ENCODE measurements around the gene LRRC46.

Gene LRRC46

DNA sequence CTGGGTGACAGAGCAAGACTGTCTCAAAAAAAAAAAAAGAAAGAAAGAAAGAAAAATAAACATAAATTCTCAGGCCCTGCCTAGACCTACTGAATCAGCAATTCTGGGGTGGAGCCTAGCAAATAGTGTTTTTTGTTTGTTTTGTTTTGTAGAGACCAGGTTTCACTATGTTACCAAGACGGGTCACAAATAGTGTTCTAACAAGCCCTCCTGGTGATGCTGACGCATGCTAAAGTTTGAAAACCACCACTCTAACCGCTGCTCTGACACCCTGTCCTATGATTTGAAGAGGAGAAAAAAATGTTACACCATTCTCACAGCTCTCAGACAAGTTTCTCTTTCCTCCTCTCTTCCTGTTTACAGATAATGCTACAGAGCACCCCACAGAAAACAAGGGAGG, 1.6 kb upstream of the LRRC46 start:
- DNase-seq (ENCODE audit: low read depth in 2 of 2, low spot score in 1 of 2): no peak

DNA sequence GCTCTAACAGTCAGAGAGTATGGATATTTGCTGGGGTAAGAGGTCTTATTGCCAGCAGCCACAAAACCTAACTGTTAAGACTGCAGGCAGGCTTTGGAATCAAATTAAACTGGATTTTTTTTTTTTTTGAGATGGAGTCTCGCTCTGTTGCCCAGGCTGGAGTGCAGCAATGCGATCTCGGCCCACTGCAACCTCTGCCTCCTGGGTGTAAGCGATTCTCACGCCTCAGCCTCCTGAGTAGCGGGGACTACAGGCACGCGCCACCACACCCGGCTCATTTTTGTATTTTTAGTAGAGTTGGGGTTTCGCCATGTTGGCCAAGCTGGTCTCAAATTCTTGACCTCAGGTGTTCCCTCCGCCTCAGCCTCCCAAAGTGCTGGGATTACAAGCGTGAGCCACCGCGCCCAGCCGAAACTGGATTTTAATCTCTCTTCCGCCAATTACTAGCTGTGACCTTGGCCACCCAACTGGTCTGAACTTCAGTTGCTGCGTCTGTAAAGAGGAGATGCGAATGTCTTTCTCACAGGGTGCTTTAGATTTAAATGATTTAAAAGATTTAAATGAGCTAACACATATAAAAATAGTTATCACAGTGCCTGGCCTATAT, 971 bp upstream of the LRRC46 start:
- DNase-seq (ENCODE audit: low read depth in 2 of 2, low spot score in 1 of 2): no peak

DNA sequence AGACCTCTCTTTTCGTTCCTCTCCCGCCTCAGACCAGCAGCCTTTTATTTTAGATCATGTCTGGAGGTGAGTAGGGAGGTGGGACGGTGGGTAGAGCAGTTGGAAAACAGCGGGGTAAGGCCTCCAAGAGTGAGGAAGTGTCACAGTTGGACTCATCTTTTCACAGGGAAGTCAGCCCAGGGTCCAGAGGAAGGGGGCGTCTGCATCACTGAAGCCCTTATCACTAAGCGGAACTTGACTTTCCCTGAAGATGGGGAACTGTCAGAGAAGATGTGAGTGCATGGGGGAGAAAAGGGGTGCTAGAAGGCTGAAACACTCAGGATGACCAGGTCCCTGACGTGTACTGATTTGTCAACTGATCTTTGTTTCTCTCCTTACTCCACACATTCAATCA, 461 bp downstream of the LRRC46 start:
- DNase-seq (ENCODE audit: low read depth in 2 of 2, low spot score in 1 of 2): no peak

DNA sequence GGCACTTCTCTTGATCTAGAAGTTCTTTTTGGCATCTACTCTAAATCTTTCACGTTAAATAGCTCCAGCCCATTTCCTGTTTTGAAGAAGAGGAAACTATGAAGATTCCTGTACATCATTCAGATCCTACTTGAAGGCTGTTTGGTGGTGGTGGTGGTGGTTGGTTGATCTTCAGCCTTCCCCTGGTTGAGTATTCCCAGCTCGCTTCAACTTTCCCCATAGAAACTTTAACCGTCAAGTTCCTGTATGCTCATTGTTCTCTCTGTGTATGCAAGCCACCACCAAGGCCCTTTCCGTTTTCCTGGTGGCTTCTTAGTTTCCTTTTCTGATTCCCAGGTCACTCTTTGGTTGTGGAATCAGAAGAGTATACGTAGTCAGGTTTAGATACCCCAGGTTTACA, 3.3 kb downstream of the LRRC46 start:
- no peak for DNase-seq (ENCODE audit: low read depth in 2 of 2, low spot score in 1 of 2)

DNA sequence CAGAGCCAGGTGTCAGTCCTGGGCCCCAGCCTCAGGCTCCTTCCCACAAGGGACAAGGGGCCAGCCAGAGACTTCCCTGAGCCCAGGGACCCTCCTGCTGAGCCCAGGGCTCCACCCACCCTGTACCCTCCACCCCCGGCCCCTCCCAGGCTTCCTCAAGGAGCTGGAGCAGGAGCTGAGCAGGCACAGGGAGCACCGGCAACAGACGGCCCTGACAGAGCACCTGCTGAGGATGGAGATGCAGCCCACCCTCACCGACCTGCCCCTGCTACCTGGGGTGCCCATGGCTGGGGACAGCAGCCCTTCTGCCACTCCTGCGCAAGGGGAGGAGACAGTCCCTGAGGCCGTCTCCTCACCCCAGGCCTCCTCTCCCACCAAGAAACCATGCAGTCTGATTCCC, 5.1 kb downstream of the LRRC46 start:
- no peak for DNase-seq (ENCODE audit: low read depth in 2 of 2, low spot score in 1 of 2)

DNA sequence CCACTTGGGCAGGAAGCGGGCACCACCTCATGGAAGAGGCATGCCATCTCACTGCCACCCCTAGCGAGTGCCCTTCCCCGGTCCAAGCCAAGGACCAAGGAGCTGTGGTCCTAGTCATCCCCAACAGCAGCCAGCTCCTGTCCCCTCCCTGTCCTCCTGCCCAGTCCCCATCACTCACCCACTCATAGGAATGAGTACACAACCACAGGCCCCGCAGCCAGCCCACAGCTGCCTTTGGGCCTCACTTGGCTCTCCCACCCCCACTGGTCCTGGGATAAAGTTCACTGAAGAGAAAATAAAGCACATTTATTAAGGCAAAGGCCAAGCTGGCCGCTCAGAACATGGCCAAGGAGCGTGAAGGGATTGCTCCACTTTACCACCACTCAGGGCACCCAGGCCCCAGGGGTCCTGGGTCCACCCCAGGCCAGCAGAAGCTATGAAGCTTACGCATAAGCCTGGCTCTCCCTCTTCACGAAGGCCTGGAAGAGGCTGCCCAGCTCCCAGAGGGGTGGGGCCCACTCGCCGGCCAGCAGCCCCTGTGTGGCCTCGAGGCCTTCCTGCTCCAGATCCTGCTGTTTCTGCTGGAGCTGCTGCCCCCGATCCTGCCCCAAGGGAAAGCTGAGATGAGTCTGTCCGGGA, 6.0 kb downstream of the LRRC46 start:
- no peak for DNase-seq (ENCODE audit: low read depth in 2 of 2, low spot score in 1 of 2)

DNA sequence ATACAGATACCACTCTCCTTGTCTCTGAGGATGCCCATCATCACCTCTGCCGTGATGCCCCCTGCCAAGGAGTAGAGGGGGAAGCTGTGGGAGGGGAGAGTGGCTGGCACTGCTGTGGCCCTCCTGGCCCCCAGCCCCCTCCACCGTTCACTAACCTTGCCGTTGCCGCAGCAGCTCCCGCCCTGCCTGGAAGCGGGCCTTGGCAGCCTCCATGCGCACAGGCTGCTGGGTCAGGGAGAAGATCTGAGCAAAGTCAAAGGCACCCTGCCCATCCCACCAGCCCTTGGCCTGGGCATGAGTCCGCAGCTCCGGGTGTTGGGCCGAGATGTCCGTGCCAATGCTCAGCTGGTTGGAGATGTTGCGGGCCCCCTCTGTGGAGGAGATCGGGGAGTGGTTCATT, 7.2 kb downstream of the LRRC46 start:
- DNase-seq (ENCODE audit: low read depth in 2 of 2, low spot score in 1 of 2): no peak

DNA sequence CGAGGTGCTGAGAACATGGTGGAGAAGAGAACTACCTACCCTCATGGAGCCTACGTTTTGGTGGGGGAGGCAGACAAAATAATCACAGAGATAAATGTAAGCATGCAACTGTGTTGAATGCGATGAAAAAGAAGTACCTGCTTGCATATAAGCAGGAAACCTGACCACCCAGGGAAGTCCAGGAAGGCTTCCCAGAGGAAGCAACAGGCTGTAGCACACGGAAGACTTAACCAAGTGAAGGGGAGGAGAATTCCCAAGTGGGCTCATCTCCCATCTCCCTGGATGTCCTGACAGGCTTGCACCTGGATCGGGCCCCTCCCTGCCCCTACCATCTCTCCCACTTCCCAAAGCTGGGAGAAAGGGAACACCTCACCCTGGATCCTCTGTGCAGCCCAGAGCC, 7.6 kb downstream of the LRRC46 start:
- DNase-seq (ENCODE audit: low read depth in 2 of 2, low spot score in 1 of 2): no peak

DNA sequence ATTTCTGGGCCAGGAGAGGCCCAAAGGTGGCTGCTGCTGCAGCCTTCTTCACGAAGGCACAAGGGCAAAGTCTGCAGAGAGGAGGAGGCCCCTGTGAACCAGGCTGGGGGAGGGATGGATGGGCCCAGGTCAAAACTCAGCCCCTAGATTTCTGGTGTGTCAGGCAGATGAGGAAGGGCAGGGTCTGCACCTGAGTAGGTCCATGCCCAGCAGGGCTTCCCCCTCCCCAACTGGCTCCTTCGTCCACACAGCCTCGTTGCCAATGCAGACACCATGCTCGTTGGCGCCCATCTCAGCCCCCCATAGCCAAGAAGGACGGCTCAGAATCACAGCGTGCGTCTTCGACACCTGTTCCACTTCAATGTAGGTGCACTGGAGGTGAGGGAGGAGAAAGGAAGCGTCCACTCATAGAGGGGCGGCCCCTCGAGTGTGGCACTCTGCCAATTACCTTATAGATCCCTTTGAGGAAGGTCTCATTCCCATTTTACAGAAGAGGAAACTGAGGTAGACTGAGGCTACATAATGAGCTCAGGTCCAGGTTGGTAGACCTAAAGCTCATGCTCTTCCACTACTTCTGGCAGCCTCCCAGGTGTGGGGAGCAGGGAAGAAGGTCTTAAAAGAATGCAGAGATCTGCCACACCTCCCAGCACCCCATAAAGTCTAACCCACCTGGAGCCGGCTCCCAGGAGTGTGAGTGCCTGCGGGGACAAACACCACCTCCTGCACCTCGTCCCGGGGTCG, 8.7 kb downstream of the LRRC46 start:
- no peak for DNase-seq (ENCODE audit: low read depth in 2 of 2, low spot score in 1 of 2)

DNA sequence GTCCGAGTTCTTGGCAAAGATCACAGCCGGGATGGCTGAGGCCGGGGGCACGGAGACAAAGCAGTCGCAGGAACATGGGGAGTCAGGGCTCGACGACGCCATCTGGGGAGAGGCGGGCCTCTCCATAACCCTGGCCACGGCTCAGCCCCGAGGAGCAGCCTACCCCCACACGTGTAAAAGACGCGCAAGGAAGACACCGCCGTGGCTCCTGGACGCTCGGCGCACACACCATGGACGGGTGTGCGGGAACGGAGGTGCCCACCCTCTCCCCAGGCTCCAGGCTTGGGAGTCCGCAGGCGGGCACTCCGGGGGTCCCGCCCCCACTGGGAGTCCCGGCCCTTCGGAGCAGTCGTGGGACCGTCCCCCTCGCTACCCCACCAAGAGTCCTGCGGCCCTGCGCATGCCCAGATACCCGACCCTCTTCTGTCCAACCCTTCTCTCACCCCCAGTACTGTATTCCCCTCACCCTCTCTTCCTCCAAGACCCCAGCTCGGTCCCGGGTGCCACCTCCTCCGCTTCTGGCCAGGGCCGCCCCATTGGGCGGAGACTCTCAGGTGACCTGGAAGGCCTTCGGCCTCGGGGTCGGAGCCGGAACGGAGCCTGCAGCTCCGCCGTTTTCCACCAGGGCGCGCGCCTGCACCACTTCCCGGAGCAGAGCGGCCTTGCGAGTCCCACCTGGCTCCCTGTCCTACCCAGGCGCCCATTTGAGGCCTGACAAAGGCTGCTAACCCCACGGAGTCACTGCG, 9.4 kb downstream of the LRRC46 start, which contains the start of gene SCRN2:
Gene SCRN2, minus strand, starts transcription at position 532 of the 746 bp plus-strand sequence. Its CDS starts 430 bp downstream, at position 102.
- DNase-seq (ENCODE audit: low read depth in 2 of 2, low spot score in 1 of 2): peak; percentile 68 to 69

DNA sequence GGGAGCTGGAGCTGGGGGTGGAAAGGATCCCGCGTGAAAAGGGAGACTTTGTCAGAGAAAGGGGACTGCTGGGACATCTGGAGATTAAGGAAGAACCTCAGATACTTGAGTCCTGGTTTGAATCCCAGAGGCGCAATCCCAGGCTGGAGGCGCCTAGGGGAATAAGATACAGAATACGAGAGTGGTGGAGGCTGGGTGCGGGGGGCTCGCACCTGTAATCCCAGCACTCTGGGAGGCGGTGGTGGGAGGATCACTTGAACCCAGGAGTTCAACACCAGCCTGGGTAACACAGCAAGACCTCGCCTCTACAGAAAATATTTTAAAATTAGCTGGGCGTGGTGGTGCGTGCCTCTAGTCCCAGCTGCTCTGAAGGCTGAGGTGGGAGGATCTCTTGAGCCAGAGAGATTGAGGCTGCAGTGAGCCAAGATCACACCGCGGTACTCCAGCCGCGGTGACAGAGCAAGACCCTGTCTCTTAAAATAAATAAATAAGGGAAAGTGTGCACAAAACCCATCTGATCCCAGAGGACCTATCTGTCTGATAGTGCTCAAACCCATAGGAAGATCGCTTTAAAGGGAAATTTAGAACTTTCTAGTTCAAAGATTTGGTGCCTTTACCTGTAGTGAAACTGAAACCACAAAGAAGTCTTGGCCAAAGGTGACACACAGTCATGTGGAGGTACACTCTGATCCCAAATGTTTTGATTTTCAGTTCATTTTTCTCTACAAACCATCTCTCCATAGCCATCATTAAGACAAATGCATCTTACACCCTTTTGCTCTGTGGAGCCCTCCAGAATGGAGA, 10.2 kb downstream of the LRRC46 start:
- no peak for DNase-seq (ENCODE audit: low read depth in 2 of 2, low spot score in 1 of 2)

DNA sequence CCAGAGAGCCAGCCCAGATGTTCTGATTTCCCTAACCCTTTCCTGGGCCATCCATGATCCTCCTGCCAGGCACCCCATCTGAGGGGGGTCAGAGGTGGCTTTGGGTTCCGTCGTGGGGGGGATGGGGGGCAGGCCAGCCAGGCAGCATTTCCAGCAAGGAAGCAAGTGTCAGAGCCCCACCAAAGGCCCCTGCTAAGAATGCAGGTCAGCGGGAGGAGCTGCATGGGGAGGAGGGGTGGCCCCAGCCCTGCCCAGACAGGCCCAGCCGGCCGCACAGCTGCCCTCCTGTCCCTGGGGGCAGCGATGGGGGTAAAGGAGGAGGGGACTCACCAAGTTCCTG, 11.9 kb downstream of the LRRC46 start:
- DNase-seq (ENCODE audit: low read depth in 2 of 2, low spot score in 1 of 2): no peak

DNA sequence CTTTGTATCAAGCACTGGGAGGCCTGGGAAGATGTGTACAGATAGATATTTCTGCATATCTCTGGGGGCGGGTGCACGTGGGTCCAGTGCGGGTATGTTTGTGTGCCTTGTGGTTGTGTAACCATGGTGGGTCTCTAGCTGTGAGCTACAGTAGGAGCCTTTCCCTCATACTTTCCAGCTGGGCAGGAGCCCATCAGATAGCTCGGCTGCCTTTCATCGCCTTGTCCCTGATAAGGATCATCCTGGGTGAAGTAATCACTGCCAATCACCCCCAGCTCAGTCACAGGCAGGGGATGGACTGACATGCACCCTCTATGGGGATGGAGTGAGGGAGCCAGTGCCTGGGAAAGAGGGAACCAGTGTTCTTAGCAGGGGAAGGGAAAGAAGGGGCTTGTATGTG, 12.8 kb downstream of the LRRC46 start:
- DNase-seq (ENCODE audit: low read depth in 2 of 2, low spot score in 1 of 2): no peak

DNA sequence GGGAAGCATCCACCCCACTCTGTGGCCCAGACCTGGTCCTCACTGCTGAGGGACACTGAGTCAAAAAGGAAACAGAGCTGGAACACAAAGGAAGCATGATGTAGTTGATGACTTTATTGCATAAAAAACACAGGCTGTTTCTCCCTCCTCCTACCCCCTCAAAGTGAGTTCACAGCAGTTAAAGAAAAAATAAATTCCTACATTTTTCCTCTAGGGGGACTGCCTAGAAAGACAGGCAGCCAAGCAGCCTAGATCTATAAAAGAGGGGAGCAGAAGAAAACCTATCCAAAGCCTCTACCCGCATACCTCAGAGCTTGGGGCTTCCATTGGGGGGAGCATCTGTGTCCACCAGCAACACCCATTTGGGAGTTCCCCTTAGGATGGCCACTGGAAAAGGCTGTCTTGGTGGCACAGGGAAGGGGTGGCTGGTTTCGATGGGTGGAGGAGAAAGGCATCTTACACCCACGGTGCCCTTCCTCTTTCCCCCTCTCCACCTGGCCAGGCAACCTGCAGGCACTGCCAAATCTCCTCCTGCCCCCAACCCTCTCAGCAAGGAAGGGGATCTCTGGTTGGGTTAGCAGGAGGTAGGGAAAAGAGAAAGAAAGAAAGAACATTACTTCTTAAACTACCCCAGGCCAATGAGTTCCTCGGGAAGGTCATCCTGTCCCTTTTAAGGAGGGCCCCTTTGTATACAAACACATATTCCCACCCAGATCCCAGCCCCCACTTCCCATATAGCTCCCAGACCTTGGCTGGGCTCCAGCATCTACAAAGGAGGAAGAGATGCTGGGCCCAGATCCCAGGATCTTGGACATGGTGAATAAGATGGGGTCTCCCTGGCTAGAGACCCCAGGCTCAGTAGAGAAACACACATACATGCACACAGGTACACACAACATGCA, 13.6 kb downstream of the LRRC46 start:
- no peak for DNase-seq (ENCODE audit: low read depth in 2 of 2, low spot score in 1 of 2)

DNA sequence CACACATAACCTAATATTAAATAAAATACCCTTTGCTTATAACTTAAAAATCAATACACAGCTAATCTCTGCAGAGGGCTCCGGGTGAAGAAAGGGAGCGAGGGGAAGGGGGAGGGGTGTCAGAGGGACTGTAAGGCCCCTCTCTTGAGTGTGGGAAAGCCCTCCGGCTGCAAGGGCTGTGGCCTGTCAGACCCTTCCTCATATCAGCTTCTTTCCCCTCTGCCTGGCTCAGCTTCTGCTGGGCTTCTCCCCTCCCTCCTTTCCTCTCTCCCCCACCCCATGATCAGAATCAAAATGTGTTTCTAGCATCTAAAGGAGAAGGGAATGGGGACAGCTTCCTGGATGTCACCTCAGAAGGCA, 14.2 kb downstream of the LRRC46 start:
- no peak for DNase-seq (ENCODE audit: low read depth in 2 of 2, low spot score in 1 of 2)

DNA sequence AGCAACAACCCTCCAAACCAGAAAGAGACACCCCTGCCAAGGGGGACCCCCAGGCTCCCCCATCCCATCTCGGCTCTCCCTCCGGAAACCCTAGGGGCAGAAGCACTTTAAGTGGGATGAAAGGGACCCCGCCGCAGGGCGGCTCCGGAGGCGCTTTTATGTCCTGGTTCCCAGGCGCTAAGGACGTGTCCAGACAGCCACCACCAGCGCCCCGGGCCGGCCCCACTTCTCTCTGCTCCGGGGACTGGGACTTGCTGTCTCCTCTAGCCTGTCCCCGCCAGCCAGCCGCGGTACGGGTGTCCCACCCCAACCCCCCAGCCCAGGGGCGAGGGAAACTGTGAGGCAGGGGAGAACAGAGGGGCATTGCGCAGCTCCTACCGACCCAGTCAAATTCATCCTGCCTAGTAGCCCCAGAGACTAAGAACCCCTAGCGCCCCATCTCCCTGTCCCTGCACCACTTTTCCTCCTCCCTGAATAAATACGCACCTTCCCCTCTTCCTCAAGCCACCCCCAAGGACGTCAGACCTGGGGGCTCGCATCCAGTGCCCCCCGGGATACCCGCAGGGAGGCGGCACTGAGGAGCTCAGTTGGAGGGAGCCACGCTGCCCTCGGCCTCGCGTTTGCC, 15.4 kb downstream of the LRRC46 start:
- no peak for DNase-seq (ENCODE audit: low read depth in 2 of 2, low spot score in 1 of 2)

DNA sequence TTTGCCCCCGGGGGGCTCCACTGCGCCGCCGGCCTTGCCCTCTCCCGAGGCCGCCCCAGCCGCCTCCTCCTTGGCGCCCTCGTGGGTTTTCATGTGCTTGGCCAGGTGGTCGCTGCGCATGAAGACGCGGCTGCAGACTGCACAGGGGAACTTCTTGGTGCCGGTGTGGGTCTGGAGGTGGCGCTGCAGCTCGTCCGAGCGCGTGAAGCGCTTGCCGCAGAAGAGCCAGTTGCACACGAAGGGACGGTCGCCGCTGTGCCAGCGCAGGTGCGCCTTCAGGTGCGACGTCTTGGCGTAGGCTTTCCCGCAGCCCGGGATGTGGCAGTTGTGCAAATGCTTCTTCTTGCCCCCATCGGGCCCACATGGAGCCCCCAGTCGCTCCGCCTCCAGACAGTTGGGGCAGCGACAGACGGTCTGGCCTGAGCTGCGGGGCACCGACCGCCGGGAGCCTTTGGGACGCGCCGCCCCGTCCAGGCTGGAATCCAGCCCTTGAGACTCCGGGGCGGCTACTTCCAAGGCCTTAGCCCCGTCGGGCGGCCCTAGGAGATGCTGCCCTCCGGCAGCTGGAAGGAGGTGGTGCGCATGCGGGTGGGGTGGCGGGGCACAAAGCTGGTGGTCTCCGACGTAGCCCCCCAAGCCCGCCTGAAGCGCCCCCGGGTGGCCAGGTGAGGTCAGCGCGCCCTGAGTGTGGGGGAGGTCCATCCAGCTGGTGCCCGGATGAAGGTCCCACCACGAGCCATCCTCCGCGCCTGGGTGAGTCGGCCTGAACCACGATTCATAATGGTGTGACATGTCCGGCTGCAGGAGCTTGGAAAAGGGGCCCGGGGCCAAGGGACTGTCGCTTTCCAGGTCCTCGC, 16.1 kb downstream of the LRRC46 start:
- no peak for DNase-seq (ENCODE audit: low read depth in 2 of 2, low spot score in 1 of 2)

DNA sequence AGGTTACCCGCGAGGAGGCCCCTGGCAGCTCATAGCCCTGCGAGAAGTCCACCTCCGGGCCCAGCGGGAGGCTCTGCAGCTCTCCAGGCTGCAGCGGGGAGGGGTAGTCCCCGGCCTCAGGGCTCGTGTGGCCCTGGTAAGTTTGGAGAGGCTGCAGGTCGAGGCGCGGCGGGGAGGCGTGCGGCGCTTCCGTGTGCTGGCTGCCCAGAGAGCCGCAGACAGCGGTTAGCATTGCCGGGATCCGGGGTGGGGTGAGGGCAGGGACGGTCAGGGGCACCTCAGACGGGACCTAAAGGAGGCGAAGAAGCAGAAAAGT, 16.7 kb downstream of the LRRC46 start:
- no peak for DNase-seq (ENCODE audit: low read depth in 2 of 2, low spot score in 1 of 2)

DNA sequence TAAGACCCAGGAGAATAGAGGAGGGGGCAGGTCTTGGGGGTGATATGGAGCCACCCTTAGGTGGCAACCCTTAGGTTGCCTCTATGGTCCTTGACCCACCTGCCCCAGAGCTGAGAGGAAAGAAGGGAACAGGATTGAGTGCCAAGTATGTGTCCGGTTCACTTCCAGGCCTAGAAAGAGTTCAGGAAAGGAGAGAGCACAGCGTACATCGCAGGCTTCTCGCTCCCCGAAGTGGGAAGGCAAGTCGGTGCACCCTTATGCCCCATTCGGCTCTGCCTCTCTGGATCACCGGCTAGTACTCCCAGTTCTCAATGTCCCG, 18.9 kb downstream of the LRRC46 start:
- DNase-seq (ENCODE audit: low read depth in 2 of 2, low spot score in 1 of 2): no peak

Measured in stimulated activated CD8-positive, alpha-beta memory T cell treated with anti-CD3 and anti-CD28 coated beads, Interleukin-4, amount 100 ng/mL, for 1 hour (primary cell).